Neural cell (in vitro differentiated cells): ENCODE data around the gene GRB2. TPM values are rescaled to one million over a fixed set of nuclear protein-coding genes. Genes with fewer than 3 reads are reported as not detected.

Experiments used
- H2AFZ ChIP-seq: fragments of 200-600, 300-800 bp; sonication (generic), shearing (Covaris generic); 2 replicates; pipeline ENCODE4 v1.6.0; 2014; ENCODE audit warnings: low read depth, mild to moderate bottlenecking, antibody characterized with exemption, low read length, moderate library complexity
- H3F3A ChIP-seq: fragments of 200-600 bp; shearing (Covaris generic); 2 replicates; pipeline ENCODE4 v1.6.1; 2016; ENCODE audit warnings: mild to moderate bottlenecking, moderate library complexity, mixed read lengths, antibody characterized with exemption, low read length; ENCODE audit not compliant: insufficient read depth, poor library complexity, severe bottlenecking
- H3K27ac ChIP-seq: fragments of 200-600, 300-800 bp; sonication (generic), shearing (Covaris generic); 2 replicates; pipeline ENCODE4 v1.5.1; 2014; ENCODE audit warnings: mild to moderate bottlenecking, low read length, moderate library complexity
- H3K27me3 ChIP-seq: fragments of 300-800, 200-600 bp; sonication (generic), shearing (Covaris generic); 2 replicates; pipeline ENCODE4 v1.6.0; 2014; ENCODE audit warnings: mild to moderate bottlenecking, low read depth, low read length, moderate library complexity; ENCODE audit not compliant: insufficient read depth
- H3K36me3 ChIP-seq: fragments of 300-800, 200-600 bp; sonication (generic), shearing (Covaris generic); 2 replicates; pipeline ENCODE4 v1.5.1; 2014; ENCODE audit warnings: mild to moderate bottlenecking, antibody characterized with exemption, low read length, moderate library complexity; ENCODE audit not compliant: insufficient read depth
- H3K4me2 ChIP-seq: fragments of 300-800, 200-600 bp; sonication (generic), shearing (Covaris generic); 2 replicates; pipeline ENCODE4 v1.6.0; 2014; ENCODE audit warnings: mild to moderate bottlenecking, low read length
- H3K4me3 ChIP-seq: fragments of 300-800, 200-600 bp; sonication (generic), shearing (Covaris generic); 2 replicates; pipeline ENCODE4 v1.5.1; 2014; ENCODE audit warnings: mild to moderate bottlenecking, low read length, moderate library complexity
- H3K79me2 ChIP-seq: fragments of 200-600 bp; shearing (Covaris generic); replicated peaks from 2 replicates; pipeline ENCODE4 v1.6.0; 2014; ENCODE audit warnings: mild to moderate bottlenecking, low read length, moderate library complexity; ENCODE audit not compliant: insufficient read depth
- H3K9ac ChIP-seq: fragments of 300-800, 200-600 bp; sonication (generic), shearing (Covaris generic); 2 replicates; pipeline ENCODE4 v1.6.1; 2016; ENCODE audit warnings: mild to moderate bottlenecking, low read length, mixed read lengths
- H3K9me2 ChIP-seq: fragments of 200-600 bp; shearing (Covaris generic); 2 replicates; pipeline ENCODE4 v1.6.1; 2016; ENCODE audit warnings: mild to moderate bottlenecking, low read length, mixed read lengths; ENCODE audit not compliant: insufficient read depth
- H3K9me3 ChIP-seq: fragments of 200-600, 300-800 bp; sonication (generic), shearing (Covaris generic); 2 replicates; pipeline ENCODE4 v1.6.1; 2016; ENCODE audit warnings: mild to moderate bottlenecking, mixed run types, low read length, moderate library complexity, mixed read lengths
- H4K20me1 ChIP-seq: fragments of 200-600 bp; shearing (Covaris generic); 2 replicates; pipeline ENCODE4 v1.6.1; 2016; ENCODE audit warnings: mild to moderate bottlenecking, mixed run types; ENCODE audit not compliant: insufficient read depth
- CTCF ChIP-seq: fragments of 450-650 bp; IDR thresholded peaks from 2 replicates; pipeline ENCODE4 v1.5.1; 2014; ENCODE audit warnings: antibody characterized with exemption, mild to moderate bottlenecking, moderate library complexity; ENCODE audit not compliant: poor library complexity, severe bottlenecking
- EP300 ChIP-seq: fragments of 450-650 bp; conservative IDR thresholded peaks from 2 replicates; pipeline ENCODE4 v1.6.1; 2014; ENCODE audit warnings: antibody characterized with exemption, mild to moderate bottlenecking, moderate library complexity; ENCODE audit not compliant: poor library complexity, severe bottlenecking
- EZH2 ChIP-seq: fragments of 200-600, 300-800 bp; shearing (Covaris generic), sonication (generic); IDR thresholded peaks from 2 replicates; pipeline ENCODE4 v1.6.1; 2014; ENCODE audit warnings: antibody characterized with exemption, low read length, borderline replicate concordance, mild to moderate bottlenecking; ENCODE audit not compliant: insufficient read depth, poor library complexity, severe bottlenecking
- MXI1 ChIP-seq: fragments of 450-650 bp; conservative IDR thresholded peaks from 2 replicates; pipeline ENCODE4 v1.6.1; 2014; ENCODE audit warnings: antibody characterized with exemption, mild to moderate bottlenecking; ENCODE audit not compliant: poor library complexity, severe bottlenecking
- POLR2AphosphoS5 ChIP-seq: IDR thresholded peaks from 2 replicates; pipeline ENCODE4 v1.6.1; 2012
- RAD21 ChIP-seq: fragments of 450-650 bp; conservative IDR thresholded peaks from 2 replicates; pipeline ENCODE4 v1.6.1; 2014; ENCODE audit warnings: antibody characterized with exemption, mild to moderate bottlenecking, moderate library complexity
- REST ChIP-seq: IDR thresholded peaks from 2 replicates; pipeline ENCODE4 v1.6.1; 2012; ENCODE audit warnings: borderline replicate concordance
- SMC3 ChIP-seq: fragments of 450-650 bp; conservative IDR thresholded peaks from 2 replicates; pipeline ENCODE4 v1.6.1; 2014; ENCODE audit warnings: antibody characterized with exemption, mild to moderate bottlenecking, moderate library complexity; ENCODE audit not compliant: poor library complexity
- TAF1 ChIP-seq: IDR thresholded peaks from 2 replicates; pipeline ENCODE4 v1.6.1; 2012; ENCODE audit warnings: low read depth
- polyA plus RNA-seq: library from polyadenylated mRNA; depleted of rRNA; stranded (reverse); fragments of >200 nt; gene quantifications from 2 replicates; pipeline ENCODE4 v1.2.3, GENCODE V29; 2014

The GRB2 gene
- polyA plus RNA-seq, 1 donor from 2014 or later = 134 TPM

DNA sequence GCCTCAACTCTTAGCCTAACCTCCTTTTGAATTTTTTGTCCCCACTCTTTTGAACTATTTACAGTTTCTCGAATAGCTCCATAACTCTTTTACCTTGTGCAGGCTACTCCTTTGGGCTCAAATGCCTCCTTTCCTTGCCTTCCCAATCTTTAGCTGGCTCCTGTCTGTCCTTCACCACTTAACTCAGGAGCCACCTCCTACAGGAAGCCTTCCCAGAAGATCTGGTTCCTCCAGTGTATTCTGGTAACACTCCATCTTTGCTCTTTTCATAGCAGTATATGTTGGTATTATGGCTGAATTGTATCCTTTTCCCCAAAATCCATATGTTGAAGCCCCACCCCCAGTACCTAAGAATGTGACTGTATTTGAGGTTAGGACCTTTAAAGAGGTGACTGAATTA lies 9.0 kb upstream of the GRB2 start:
- Histone ChIP-seq H3K9ac (no peak overlapping the region), H3K36me3 (no peaks in the 10 kb centered on the region), H3K4me3 (no peak overlapping the region), H3K27me3 (peaks cover 8% of the 10 kb centered on the region), H3K27ac (no peak overlapping the region), H3K79me2 (no peaks in the 10 kb centered on the region), H3F3A (no peaks in the 10 kb centered on the region), H2AFZ (no peak overlapping the region), H4K20me1 (no peaks in the 10 kb centered on the region), H3K4me2 (no peak overlapping the region), H3K9me2 (no peaks in the 10 kb centered on the region), H3K9me3 (no peaks in the 10 kb centered on the region)
- TF ChIP-seq EP300 = no peak
- no peak for TF ChIP-seq REST
- TF ChIP-seq CTCF = no peak
- TF ChIP-seq POLR2AphosphoS5 = no peak
- TF ChIP-seq SMC3 = no peak
- TF ChIP-seq EZH2 = no peak
- TF ChIP-seq RAD21 = no peak
- no peak for TF ChIP-seq TAF1
- TF ChIP-seq MXI1 = no peak

- Histone ChIP-seq H2AFZ (no peak overlapping the region), H3K9me3 (no peaks in the 10 kb centered on the region), H3K4me3 (no peak overlapping the region), H3K36me3 (no peaks in the 10 kb centered on the region), H3K79me2 (no peaks in the 10 kb centered on the region), H3K9me2 (no peaks in the 10 kb centered on the region), H3K27me3 (peaks cover 8% of the 10 kb centered on the region), H3F3A (no peaks in the 10 kb centered on the region), H4K20me1 (no peaks in the 10 kb centered on the region), H3K4me2 (no peak overlapping the region), H3K27ac (no peak overlapping the region), H3K9ac (peak overlapping the region; percentile 16)
- no peak for TF ChIP-seq EP300
- TF ChIP-seq EZH2 = no peak
- TF ChIP-seq SMC3 = peak; percentile 84
- no peak for TF ChIP-seq TAF1
- TF ChIP-seq MXI1 = no peak
- TF ChIP-seq REST = no peak
- peak; percentile 92 for TF ChIP-seq RAD21
- TF ChIP-seq CTCF = peak; percentile 91
Measured at GRCh38 chr17:75412455-75413317, 7.2 kb upstream of the GRB2 start.
